NCI-H1417 (cell line): ENCODE measurements around the gene TCAP.

Experiments used
- DNase-seq, 3 experiments: peaks; one replicate each; lab custom pipeline; 2025; lab: John Stamatoyannopoulos, UW

TCAP gene, protein sequence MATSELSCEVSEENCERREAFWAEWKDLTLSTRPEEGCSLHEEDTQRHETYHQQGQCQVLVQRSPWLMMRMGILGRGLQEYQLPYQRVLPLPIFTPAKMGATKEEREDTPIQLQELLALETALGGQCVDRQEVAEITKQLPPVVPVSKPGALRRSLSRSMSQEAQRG

DNA sequence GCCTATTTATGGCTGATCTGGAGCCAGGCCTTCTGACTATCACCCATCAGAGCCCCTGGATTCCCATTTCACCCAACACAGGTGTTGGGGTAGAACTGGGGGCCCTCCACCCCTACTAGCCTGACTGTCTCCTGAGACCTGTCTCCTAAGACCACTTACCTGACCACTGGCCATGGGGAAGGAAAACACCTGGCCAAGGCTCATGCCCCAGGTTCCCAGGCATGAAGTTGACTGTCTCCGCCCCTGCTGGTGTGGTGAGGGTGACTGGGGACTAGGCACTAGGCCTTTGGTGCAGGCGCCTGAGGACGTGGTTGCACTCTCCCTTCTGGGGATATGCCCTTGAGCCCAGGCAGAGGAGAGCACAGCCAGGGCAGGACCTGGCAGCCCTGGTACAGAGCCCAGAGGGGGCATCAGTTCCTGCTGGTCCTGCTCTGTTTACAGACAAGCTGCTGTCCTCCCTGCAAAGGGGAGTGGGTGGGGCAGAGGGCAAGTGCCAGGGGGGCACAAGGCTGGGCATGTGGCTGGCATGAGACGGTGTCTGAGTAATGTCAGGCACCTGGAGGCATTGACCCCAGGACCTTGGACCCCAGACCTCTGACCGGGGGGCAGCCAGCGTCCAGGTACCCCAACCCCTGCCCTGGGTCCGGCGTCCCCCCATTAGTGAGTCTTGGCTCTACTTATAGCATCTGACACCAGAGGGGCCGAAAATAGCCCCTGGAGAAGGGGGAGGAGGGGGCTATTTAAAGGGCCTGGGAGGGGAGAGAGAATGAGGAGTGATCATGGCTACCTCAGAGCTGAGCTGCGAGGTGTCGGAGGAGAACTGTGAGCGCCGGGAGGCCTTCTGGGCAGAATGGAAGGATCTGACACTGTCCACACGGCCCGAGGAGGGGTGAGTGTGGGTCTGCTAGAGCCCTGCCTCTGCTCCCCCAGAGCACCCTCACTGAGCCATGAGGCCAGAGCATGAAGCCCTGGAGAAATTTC, at the start of gene TCAP:
Gene TCAP, plus strand, starts transcription at position 769 of the 981 bp plus-strand sequence. Its CDS starts 11 bp downstream, at position 780.
- DNase-seq: no peak

DNA sequence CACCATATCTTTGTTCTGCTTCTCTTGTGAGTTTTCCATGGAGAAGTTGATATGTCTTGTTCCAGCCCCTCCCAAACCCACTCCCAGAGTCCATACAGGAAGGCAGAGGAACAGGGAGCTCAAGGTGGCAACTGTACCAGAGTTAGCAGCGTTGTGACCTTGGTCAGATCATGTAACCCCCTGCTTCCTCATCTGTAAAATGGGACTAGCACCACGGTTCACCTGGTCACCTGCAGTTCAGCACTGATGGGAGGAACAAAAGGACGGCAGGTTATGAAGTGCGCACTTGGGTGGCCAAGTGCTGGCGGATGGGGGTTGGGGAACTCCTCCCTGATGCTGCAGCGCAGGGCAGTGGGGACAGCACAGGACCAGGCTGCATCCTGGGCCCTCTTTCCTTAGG, 49.7 kb upstream of the TCAP start:
- peak in 1 of 3 experiments; percentile 16 for DNase-seq

DNA sequence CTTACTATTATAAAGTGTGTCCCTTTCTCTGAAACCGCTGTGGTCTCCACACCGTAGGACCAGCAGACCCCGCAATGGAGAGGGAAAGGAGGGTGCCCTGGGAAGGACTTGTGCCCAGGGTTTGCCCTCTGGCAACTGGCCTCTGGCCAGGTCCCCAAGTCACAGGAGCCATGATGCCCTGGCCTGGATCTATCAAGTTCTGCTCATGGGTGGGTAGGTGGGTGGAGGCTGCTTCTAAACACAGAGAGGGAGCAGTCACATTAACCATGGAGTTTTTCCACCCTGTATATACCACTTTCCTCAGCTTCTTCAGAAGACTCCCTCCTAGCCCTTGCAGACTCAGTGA, 48.1 kb upstream of the TCAP start:
- no peak for DNase-seq

DNA sequence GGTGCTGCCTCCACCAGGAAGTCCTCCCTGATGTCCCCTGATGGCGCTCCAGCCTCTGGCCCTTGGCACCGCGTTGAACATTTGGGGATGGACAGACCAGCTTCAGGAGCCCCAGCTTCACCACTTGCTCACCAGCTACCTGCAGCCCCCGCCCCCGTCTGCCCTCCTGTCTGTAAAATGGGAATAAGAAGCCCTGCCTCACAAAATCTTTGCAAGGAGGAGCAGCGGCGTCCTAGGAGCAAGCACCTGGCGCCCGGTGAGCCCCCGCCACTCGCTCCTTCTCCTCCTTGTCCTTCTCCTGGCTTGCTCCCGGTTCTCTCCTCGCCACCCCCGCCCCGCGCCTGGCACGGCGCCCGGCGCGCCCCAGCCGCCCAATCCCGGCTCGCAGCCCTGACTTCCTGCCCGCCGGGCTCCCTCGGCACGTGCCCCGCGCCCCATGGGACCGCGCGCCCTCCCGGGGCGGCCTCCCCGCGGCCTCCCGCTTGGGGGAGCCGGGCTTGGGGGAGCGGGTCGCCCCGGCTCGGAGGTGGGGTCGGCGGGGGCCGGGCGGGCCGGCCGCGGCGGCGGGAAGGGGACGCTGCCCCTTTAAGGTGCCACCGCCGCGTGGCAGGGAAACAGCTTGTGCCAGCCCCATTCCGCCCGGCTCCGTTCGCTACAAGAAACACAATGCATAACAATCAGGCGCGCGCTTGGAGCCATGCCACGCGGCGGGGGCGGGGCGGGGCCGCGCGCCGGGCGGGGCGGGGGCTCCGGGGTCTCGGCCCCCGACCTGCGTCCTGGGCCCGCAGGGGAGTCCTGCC, 47.5 kb upstream of the TCAP start:
- peak; percentile 75 to 89 (median 87) for DNase-seq

DNA sequence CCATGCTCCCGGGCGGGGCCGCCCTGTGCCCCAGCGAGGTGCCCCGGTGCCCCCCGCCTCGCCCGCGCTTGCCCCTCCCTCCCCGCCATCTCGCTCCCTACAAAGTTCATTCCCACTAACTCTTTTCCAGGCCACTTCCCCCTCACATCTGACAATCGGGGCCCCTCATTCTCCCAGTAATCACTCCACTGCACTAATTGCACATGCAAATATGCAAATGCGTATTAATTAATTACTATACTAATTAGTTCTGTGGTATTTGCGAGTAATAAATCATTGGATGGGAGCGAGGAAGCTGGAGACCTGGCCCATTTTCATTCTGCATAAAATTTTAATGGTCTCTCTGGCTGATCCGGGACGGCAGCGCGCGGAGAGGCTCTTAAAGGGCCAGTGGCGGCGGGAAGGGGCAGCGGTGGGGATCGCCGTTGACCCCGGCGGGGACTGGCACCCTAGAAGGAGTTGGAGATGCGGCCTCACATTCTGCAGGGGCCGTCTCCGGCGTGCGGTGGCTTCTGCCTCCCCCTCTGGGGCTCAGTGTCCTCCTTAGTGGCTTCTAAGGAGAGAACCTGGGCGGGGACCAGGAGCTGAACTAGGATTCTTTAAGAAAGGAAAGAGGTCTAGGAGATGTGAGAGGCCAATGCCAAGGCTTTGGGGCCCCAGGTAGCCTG, 46.8 kb upstream of the TCAP start:
- DNase-seq: peak; percentile 62 to 73 (median 63)

DNA sequence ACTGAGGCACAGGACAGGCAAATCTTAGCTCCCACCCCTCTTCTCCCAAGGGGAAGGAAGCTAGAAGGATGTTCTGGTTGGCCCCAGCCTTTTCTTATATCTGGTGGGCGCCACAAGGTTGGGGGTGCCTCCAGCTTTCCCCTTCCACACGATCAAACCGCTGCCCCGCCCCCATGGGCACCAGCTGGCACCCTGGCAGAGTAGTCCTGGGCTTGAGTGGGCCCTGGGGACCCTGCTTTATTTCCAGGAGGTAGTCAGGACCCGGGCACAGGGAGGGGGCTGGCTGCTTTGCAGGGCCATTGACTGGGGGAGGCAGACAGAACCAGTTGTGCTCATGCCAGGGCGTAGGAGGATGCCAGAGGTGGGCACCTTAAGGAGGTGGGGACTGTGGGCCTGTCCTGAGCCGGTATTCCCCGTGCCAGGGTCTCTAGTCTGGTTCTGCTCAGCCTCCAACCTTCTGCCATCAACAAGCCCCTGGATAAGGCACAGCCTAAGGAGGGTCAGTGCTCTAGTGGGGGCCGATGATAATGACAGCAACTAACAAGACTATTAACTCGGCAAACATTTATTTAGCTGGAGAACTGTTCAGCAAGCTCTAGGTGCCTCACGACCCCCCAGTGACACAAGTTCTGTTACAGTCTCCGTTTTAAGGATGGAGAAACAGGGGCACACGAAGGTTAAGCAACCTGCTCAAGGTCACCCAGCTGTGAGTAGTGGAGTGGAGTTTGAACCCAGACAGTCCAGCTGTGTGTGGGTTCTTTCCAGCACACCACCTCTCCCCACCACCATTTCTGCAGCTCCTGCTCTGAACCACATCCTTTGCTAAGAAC, 46.0 kb upstream of the TCAP start:
- peak in 2 of 3 experiments; percentile 32 to 54 for DNase-seq

DNA sequence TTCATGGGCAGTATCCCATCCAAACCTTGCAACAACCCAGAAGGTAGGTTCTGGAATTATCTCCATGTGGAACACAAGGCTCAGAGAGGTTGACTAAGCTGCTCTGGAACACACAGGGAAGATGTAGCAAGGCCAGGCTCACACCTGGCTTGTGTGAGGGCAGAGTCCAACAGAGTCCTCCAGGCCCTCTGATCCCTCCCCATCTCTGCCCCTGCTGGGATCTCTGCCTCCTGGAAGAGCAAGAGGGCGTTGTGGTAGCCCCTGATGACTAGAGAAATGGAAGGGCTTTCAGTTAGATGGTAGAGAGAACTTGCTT, 45.4 kb upstream of the TCAP start:
- DNase-seq: no peak

DNA sequence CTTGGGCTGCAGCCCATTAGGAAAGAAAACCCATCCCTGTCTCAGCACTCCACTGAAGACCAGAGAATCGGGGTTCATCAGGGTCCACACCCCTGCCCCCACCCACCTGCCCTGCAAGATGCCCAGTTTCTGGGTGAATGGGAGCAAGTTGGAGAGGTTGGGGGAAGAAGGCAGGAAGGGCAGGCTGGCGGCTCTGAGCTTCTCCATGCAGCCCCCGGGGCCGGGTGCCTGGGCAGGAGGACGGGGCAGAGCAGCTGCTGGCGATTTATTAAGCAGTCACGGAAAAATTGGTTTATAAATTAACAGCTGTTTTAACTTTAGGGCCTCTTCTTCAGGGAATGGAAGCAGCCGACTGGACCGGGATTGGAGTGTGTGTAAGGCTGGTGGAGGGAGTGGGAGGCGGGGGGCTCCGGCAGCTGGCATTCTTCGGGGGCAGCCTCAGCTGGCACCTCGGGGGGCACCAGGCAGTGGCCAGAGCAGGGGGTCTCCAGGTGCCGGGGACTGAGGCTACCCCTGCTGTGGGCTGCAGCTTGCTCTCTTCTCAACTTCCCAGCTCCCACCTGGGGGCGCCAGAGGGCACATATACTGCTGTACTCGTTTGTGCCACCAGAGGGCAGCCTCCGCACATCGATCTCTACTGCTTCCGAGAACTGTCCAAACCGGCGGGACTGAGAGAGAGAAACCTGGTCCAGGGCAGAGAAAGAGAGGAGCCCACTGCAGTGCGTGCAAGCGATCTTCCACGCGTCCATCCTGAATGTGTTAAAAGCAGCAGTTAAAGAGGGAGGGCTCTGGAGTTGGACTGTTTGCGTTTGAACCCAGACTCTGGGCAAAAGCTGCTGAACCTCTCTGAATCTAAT, 43.4 kb upstream of the TCAP start:
- peak; percentile 75 to 91 (median 83) for DNase-seq

DNA sequence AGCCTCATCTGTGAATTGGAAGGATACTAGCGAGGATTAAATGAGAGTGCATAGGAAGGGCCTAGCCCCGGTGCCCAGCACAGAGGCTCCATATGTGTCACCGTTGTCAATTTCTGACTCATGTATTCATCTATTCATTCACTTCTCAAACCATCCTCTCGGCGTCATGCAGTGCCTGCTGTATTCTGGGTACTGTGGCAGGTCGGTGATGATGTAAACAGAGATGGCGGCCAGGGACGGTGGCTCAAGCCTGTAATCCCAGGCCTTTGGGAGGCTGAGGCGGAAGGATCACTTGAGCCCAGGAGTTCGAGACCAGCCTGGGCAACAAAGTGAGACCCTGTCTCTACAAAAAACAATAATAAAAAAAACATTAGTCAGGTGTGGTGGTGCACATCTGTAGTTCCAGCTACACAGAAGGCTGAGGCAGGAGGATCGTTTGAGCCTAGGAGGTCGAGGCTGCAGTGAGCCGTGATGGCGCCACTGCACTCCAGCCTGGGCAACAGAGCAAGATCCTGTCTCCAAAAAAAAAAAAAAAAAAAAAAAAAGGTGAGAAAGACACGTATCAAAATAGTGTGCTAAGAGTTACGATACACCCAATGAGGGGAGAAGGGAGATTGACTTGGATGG, 42.7 kb upstream of the TCAP start:
- DNase-seq: no peak

DNA sequence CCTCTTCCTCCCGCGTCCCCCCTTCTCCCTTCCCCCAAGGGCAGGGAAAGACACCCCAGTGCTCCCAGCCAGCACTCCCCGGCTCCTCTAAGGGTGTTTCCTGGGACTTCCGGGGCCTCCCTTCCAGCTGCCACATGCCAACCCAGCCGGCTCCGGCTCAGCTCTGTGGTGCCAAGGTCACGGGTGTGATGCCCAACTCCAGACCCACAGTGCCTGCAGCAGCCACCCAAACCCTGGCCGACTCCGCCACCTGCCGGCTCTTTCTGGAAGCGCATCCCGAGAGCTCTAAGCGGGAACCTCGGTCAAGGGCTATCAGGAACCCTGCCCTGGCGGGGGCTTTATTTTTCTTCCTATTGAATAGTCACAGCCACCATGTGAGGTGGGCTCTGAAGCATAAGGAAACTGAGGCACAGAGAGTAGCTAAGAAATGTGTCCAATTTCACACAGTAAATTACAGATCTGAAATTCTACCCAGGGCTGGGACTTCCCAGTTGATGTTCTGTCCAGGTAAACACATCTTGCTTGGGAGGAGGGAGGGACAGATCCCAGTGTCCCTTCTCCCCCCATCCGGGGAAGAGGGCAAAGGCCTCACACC, 41.7 kb upstream of the TCAP start:
- DNase-seq: peak; percentile 78 to 86 (median 81)

DNA sequence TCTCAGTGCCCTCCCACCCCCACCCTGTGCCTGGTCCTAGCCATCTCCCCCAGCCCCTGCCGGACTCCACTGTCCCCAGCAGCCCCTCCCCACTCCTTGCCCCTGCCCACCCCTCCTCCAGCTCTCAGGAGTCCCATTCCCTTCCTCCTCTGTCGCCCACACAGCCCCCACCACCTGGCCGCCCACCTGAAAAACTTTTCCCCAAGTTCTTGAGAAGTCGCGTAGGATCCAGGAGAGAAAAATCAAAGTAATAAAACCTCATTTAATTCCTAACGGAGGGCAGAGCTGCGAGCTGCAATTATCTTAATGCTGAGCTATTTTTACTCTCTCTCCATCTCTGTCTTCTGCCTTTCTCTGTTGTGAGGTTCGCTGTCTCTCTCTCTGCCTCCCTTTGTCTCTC, 40.8 kb upstream of the TCAP start:
- DNase-seq: no peak

DNA sequence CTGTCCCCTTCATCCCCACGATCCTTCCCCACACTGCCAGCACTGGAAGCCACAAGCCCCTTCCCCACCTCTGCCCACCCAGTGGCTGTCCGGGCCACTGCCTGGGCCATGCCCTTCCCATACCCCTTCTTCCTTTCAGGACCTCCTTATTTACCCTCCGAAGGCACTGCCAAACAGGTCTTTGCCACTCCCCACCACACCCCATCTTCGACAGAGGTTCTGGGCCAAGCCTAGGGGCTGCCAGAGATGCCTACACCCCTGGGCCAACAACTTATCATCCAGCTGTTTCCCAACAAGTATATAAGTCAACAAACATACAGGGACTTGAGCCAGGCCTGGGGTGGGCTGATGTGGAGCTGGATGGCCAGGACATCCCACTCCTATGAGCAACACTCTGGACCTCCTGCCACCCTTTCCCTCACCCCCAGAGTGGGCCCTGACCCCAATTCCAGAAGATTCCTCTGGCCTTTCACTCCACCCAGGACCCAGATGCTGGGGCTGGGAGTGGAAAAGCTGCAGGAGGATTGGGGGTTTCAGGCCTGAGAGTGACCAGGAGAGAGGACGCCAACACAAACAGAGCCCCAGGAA, 39.9 kb upstream of the TCAP start:
- DNase-seq: no peak

DNA sequence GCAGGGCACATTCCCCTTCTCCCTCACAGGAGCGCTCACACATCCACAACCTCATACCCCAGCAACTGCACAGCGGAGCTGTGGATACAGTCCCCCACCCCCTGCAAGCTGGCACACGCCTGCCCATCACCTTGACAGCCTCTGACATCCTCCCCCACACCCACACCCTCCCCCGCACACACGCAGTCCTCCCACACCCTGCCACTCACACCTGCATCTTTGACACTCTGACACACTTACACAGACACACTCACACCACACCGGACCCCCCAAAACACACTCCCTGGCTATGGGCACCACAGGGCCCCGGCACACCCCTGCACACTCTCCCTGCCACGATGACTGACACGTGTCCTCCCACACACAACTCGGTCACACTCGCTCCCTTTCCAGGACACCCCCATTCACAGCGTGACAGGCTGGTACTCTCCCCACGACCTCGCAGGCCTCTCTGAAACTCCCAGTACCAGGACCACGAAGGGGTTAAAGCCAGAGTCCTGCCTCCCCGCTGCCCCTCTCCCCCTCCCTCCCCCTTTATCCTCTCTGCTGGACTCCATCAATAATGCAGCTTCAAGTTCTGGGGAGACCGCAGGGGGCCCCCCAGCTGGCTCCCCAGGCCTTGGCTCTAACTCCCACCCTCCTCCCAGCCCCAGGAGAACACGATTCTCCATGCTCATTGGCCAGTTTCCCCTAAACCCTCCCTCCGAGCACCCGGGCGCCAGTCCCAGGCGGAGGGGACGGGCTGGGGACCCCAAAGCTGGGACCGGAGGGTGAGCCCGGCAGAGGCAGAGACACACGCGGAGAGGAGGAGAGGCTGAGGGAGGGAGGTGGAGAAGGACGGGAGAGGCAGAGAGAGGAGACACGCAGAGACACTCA, 38.7 kb upstream of the TCAP start, which contains the start of gene PPP1R1B:
Gene PPP1R1B, plus strand, starts transcription at position 782 of the 876 bp plus-strand sequence. CDS start 441 bp downstream, outside the sequence.
- peak in 2 of 3 experiments; percentile 46 to 67 for DNase-seq

DNA sequence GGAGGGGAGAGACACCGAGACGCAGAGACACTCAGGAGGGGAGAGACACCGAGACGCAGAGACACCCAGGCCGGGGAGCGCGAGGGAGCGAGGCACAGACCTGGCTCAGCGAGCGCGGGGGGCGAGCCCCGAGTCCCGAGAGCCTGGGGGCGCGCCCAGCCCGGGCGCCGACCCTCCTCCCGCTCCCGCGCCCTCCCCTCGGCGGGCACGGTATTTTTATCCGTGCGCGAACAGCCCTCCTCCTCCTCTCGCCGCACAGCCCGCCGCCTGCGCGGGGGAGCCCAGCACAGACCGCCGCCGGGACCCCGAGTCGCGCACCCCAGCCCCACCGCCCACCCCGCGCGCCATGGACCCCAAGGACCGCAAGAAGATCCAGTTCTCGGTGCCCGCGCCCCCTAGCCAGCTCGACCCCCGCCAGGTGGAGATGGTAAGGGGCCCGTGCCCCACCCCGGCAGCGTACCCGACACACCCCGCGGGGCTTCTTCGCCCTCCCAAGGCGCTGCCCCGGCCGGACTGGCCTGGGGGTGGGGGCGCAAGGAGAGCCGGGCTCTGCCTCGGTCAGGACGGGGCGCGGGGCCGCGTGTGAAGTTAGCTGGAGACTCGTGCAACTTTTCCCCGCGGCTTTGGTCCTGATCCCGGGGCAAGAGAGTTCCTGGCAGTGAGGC, 38.0 kb upstream of the TCAP start:
- peak in 1 of 3 experiments; percentile 29 for DNase-seq

DNA sequence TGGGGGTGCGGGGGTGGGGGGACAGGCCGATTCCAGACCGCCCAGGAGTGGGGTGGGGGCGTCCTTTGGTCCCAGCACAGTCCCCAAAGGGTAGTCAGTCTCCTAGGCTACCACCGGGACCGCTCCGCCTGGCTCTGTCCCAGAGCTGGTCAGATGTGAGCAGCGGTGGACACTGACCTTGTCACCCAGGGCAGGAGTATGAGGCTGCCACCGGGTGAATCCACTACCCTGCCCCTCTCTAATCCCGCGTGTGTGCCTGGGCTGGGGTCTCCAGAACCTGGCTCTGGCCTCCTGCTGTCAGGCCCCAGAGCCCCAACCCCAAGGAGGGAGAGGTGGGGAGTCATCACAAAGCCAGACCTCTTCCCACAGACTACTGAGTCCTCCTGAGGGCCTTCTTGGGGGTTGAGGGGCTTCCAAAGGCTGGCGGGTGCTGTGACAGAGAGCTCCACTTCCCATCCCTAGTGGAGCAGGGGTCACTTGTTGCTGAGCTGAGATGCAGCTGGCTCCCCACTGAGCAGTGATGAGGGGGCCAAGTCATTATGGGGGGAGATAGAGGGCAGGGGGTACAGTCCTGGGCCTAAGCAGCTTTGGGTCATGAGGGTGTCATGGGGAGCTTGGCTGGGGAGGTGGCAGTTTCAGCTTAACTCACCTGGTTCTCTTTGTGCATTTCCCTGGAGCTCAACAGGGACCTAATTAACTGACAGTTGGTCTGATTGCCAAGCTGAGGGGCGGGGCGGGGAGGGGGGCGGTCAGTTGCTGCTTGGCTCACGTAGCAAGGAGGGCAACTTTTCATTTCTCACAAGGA, 37.2 kb upstream of the TCAP start:
- peak; percentile 11 to 77 (median 69) for DNase-seq
